Measurements from ENCODE around the gene WDR37.
A peak's percentile ranks its signal among the peaks of the same experiment; 100 is the strongest.
"Not testable (repeated sequence)": the region's sequence is repeated elsewhere in the genome, so short reads cannot be mapped to it uniquely, and the experiment has no call there.

WDR37 gene

DNA sequence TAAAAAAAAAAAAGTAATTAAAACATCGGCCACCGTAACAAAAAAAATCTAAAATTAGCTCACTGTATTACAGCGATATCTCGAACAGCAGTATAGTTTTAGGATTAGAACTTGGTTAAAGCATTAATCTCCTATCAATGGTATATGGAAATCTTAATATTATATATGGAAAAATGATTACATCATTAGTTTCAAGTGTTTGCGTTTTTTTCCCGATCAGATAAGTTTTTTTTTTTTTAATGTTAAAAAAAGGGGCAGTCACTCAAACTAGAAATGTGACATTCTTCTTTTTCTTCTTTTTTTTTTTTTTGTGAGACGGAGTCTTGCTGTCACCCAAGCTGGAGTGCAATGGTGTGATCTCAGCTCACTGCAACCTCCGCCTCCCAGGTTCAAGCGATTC lies 14.7 kb upstream of the WDR37 start:
- no peak for DNase-seq

DNA sequence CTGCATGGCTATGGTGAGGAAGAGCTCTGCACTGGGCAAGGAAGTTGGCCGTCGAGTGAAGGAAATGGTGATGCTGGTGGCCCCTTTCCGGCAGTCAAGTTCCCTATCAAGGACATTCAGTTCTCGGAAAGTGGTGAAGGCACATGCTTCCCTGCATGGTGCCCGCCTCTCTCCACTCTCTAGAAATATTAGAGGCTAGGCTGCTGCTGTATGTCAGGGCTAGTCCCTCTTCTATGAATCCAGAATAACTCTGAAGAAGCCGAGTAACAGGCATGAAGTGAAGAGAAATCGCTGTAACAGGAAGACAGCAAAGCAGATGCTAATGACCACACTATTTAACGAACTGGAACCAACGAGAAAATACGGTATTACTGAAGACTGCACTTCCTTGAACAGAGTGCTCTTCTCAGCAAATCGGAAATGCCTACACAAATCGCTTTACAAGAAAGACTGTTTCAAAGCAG lies 12.6 kb upstream of the WDR37 start:
- DNase-seq = peak in 7 of 14 donors; percentile 5 to 24 (median 21)

DNA sequence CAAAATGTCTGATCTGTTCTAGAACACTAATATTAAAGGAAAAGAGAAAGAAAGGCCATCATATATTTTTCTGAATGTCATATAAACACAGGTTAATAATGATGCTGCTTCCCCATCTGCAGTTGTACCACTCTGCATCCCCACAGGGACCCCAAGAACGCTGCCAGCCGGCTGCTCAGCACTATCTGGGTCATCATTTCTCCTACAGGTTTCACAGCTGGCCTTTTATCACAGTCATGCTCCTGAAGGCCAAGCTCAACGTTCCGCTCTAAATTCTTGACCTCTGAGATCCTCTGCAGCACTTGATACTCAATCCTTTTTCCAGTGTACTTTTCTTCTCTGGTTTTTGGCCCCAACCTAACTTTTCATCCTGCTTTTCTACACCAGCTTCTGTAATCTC lies 12.0 kb upstream of the WDR37 start:
- no peak for DNase-seq

DNA sequence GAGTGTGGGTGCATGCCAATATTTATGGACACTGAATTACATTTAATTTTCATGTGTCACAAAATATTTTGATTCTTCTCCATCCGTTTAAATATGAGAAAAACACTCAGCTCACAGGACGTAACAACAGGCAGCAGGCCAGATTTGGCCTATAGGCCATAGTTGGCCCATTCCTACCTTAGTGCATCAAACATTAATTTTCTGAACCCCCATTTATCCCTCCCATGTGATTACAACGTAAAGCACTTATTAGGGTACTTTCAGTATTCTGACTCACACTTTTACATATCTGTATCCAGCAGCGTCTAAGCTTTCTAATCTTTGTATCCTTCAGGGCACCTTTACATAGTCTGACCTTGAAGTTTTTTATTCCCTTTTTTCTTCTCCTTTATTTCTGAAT lies 11.2 kb upstream of the WDR37 start:
- DNase-seq = no peak

DNA sequence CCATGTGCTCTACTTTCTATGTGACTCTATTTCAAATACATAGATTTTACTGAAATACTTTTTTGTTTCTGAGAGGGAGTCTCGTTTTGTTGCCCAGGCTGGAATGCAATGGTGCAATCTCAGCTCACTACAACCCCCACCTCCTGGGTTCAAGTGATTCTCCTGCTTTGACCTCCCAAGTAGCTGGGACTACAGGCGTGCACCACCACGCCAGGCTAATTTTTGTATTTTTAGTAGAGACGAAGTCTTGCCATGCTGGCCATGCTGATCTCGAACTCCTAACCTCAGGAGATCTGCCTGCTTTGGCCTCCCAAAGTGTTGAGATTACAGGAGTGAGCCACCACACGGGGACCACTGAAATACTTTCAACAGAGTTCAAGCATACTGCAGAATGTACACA lies 10.8 kb upstream of the WDR37 start:
- no peak for DNase-seq

DNA sequence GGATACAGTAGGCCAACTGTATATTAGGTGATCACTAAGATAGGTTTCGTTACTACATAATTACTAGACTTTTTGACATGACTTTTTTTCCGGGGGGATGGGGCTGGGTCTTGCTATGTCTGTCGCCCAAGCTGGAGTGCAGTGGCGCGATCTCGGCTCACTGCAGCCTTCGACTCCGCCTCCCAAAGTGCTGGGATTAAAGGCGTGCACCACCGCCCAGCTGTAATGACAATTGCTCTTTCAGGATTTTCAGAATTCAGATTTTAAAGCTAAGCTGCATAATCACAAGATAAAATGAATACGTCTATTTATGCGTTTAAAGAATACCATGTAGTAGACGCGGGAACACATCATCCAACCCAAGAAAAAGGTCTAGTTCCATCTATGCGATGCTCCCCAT lies 8.2 kb upstream of the WDR37 start:
- no peak for DNase-seq

DNA sequence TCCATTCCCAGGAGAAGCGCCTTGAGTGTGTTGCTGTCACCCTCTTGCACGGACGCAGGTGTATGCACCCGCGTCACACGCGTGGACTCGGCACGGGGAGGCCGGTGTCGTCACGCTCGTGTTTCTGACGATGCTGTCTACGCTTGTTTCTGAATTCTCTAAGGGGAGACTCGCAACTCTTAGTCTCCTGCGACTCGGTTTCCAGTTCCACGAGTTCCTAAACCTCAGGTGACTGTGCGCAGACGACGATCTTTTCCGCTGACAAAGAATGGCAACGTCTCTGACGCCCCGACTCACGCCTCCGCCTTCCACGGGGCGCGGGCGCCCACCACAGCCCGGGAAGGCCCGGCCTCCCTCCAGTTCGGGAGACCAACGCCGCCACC lies 7.8 kb upstream of the WDR37 start:
- DNase-seq = peak in 1 of 14 donors; percentile 65

DNA sequence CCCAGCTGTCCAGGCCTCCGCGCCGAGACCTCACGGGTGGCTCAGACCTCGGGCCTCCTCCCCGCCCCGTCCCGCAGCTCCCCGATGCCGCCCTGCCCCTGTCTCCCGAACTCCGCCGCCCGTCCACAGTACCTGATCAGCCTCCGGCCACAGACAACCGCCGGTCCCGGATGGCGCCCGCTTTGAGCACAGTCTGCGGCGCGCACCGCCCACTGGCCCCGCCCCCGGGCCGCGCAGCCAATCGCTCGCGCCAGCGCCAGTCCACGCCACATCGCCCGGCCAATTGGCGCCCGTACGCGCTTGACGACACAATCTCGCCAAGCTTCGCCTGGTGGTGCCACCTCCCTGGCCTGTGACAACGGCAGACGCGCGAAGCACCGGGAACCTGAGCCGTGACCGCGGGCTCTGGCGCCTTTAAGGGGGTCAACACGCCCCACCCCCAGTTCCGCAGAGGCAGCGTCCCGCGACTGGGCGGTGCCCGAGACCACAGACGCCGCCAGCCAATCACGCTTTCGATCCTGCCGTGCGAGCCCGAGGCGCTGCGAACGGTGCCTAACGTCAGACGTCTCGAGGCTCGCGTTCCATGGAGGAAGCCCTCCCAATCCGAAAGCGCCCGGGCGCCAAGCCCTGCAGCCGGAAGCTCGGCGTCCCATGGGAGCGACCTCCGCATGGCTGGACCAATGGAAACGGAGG lies 7.3 kb upstream of the WDR37 start, which contains the start of gene IDI1:
Gene IDI1 (minus strand): TSS at position 388 of the 693 bp plus-strand sequence. CDS start 116 bp downstream, at position 272.
- DNase-seq = peak; percentile 87 to 100 (median 99)

DNA sequence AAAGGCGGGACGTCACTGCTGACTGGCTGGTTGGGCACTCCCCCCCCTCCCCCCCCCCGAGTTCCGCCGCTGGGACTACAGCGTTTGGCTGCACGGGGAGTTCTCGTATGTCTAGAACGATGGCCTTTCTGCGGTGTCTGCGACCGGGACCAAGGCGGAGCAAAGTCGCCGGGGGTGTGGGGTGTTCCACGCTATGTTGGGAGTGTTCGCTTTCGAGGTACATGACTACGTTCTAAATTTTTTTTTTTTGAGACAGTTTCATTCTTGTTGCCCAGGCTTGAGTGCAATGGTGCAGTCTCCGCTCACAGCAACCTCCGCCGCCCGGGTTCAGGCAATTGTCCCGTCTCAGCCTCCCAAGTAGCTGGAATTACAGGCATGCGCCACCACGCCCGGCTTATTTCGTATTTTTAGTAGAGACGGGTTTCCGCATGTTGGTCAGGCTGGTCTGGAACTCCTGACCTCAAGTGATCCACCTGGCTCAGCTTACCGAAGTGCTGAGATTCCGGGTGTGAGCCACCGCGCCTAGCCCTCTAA lies 6.7 kb upstream of the WDR37 start:
- peak in 1 of 14 donors; percentile 63 for DNase-seq

DNA sequence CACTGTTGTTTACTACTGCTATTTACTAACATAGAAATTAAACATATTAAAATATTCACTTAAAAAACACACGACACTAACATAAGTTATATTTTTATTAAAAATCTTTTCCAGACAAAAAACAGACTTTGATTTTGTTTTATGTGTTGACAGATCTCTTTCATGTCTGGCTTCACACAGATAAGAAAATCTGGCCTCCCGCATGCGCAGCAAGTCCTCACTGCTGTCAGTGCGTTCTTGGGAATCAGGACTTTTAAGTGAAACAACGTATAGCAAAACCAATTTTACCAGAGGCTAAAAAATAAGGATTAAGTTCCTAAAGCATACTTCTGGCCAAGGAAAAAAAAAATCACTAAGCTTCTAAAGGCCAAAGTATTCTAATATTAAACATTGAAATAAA lies 6.0 kb upstream of the WDR37 start:
- DNase-seq = no peak

DNA sequence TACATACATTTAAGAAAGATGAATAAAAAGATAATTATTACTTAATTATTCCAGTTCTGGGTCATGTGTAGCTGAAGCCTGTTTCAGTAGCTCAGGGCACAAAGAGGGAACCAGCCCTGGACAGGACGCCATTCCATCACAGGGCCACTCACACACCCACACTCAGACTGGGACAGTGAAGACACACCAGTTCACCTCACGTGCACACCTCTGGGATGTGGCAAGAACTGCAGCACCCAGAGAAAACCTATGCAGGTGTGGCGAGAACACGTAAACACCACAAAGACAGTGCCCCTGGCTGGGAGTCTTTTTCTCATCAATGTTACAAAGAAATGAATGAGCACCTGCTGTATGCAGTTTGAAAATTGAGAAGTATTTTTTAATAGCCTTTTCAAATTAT lies 5.6 kb upstream of the WDR37 start:
- no peak for DNase-seq

DNA sequence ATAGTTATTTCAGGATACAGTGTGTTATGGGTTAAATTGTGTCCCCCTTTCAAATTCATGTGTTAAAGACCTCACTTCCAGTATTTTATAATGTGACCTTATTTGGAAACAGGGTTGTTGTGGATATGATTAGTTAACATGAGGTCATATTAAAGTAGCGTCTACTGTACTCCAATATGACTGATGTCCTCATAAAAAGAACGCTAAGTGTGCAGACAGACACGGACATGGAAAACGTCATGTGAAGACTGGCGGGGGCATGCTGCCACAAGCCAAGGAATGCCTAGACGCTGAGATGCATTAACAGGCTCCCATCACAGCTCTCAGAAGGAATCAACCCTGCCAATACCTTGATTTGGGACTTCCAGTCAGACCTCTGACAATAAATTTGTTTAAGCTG lies 1.5 kb upstream of the WDR37 start:
- no peak for DNase-seq

DNA sequence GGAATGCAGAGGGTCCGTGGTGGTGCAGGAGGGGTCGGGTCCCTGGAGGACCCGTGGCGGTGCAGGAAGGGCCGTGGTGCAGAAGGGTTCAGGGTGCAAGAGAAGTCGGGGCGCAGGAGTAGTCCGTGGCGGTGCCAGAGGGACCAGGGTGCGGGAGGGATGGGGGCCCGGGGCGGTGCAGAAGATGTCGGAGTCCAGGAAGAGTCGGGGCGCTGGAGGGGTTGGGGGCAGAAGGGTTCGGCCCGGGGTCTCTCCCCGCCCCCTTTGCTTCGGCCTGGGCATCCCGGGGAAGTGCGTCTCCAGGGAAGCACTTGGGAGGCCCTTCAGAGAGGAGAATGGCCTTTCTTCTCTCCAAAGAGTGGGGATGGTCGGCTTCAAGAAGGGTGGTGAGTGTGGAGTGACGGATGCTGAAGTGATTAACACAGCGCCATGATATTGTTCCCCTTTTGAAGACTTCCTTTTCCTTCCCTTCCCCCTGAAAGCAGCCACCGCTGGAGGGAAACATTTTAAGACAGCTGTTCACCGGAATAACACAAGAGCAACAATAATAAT lies 997 bp downstream of the WDR37 start:
- DNase-seq = no peak

DNA sequence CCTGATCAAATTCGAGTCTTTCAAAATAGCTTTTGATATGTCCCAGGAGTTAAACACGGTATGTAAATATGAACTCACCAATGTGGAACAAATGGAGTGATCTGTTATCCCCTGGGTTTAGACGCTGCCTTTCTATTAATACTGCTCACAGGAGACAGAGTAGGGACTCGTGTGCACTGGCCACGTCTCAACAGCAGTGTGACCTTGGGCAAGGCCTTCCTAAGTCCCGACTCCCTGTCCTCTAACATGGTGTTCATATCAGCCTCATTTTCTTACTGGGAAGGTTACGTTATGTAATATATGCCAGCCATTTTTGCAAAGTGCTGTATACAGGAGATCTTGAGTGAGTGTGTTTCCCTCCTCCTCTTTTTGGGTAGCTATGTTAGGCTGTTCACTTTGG lies 1.8 kb downstream of the WDR37 start:
- no peak for DNase-seq

DNA sequence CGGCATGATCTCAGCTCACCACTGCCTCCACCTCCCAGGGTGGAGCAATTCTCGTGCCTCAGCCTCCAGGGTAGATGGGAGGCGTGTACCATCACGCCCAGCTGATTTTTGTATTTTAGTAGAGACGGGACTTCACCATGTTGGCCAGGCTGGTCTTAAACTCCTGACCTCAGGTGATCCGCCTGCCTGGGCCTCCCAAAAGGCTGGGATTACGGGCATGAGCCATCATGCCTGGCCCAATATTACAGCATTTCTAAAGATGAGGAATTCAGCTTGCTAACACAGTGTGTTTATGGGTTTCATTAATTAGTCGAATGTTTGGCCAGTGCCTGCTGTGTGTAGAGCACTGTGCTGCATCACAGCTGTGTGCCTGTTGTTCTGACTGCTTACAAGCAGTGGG lies 3.7 kb downstream of the WDR37 start:
- DNase-seq = no peak

DNA sequence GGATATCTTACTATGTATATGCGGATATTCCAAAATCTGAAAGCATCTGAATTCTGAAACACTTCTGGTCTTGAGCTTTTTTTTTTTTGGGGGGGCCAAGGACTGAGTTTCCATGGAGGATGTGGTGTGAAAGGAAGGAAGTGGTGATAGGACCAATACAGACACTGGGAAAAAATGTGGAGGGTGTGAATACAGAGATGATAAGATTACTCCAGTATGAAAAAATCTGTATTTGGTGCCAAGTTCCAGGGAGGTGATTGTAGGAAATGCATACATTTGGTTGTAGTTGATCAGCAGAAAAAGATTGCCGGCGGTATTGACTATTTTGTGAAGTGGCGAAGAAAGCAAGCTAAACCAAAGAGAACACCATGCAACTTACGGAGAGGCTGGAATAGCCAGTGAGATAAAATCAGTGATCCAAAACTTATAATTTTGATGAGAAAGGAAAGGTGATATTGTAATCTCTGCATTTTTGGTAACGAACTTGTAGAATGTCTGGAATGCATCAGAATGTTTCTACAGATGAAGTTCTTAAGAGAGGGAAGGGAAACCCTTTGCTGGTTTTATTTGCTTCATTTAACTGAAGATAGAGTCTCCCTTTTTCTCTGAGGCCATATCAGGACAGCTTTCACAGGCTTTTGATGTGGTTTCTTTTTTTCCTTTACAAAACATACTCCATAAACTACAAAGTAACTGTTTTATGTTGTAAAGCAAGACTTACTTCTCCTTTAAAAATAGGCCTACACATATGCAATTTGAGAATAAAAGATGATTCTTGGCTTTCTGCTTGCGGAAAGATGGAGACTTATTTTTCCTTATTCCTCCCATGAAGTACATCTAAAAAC lies 6.0 kb downstream of the WDR37 start:
- DNase-seq = no peak

DNA sequence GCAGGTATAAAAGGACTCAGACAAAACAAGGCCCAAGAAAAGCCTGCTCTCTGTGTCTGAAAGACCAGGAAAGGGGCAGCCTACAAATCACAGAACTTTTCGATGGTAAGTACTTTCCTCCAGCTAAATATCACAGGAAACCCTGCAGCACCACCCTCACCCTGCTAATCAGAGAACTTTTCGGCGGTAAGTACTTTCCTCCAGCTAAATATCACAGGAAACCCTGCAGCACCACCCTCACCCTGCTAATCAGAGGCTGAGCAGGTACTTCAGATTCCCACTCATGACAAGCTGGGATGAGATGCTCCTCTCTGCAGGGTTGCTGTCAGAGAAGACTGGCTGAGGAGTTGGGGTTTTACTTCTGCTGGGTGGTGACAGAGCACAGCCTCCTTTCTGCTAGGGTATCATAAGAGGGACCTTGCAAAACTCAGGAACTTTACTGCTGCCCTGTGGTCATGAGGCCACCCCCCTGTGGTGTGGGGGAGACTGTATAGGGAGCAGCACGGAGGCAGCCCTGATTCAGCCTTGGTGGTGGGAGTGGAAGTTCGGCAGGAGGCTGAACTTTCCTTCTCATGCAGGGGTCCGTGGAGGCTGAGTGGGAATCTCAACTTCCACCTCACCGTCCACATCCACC lies 7.2 kb downstream of the WDR37 start:
- DNase-seq = no peak

DNA sequence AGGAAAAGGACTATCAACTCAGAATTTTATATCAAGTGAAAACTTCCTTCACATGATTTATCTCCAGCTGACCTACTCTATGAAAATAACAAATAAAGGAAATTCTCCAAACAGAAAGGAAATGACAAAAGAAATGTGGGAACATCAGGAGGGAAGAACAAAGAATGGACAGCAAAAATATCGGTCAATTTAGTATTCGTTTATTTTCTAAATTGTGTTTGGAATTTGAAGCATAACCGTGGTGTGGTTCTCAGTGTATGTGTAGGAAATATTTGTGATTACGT lies 8.7 kb downstream of the WDR37 start:
- DNase-seq = no peak

DNA sequence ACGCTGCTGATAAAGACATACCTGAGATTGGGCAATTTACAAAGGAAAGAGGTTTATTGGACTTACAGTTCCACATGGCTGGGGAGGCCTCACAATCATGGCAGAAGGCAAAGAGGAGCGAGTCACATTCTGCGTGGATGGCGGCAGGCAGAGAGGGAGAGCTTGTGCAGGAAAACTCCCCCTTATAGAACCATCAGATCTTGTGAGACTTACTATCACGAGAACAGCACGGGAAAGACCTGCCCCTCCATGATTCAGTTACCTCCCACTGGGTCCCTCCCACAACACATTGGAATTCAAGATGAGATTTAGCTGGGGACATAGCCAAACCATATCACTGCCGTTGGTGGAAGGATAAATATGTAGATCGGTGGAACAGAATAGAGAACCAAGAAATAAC lies 10.5 kb downstream of the WDR37 start:
- not testable (repeated sequence) for DNase-seq

DNA sequence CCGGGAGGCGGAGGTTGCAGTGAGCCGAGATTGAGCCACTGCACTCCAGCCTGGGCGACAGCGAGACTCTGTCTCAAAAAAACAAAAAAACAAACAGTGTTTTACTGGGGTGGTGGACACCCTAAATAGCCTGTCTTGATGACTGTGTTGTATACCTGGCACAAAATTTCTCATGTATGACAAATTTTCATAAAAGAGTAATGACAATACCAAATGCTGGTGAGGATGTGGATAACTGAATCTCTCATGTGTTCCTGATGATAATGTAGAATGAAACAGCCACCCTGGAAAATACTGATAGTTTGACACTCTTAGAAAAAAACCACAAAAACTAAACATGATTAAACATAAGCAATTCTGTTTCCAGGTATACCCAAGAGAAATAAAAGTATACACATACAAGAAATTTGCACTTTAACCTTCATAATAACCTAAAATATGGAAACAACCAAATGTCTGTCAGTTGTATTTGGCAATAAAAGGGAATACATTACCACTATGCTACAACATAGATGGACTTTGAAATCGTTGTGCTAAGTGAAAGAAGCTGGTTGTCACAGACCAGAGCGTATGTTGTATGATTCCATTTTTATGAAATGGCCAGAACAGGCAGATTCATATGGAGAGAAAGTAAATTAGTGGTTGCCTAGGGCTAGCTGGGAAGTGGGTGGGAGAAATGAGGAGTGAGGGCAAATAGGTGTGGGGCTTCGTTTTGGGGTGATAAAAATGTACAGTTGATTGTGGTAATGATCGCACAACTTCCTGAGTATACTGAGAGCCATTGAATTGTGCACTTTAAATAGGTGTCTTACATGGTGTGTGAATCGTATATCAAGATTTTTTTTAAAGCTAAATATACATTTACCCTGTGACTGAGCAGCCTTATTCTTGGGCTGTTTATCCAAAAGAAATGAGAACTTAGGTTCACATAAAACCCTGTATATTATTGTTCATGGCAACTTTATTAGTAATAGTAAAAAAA lies 12.5 kb downstream of the WDR37 start:
- no peak for DNase-seq

DNA sequence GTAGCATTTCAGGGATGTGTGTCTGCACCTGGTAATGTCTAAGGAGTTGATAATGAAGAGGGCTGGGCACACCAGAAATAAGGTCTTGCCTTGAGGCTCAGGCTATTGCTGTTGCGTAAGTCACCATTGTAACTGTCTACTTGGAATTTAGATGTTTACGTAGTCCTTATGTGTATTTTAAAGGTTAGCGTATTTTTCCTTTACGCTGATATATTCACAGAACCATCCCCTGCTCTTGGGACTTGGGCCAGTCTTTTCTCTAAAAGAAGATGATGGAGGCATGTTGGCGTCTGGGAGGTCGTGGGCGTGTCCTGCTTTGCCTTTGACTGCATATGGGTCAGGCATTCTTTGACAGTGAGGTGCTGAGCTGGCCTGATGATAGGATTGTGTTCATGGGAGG lies 14.7 kb downstream of the WDR37 start:
- DNase-seq = no peak
